GF-D8 (cell line): ENCODE data around the gene MAPKAPK5.
"Not testable (repeated sequence)": the region's sequence is repeated elsewhere in the genome, so short reads cannot be mapped to it uniquely, and the experiment has no call there.

Source experiments
- DNase-seq: peaks from one replicate; lab custom pipeline; 2025; lab: John Stamatoyannopoulos, UW

MAPKAPK5 gene

GRCh38 chr12:111841750-111842555 lies at the start of gene MAPKAPK5:
MAPKAPK5 (plus strand) TSS chr12:111842228; CDS start chr12:111842734, 506 bp downstream.
- peak; percentile 77 for DNase-seq

- DNase-seq = no peak
Observed at GRCh38 chr12:111792856-111793235, 49.2 kb upstream of the MAPKAPK5 start.

- DNase-seq = no peak
Observed at GRCh38 chr12:111798182-111798581, 43.8 kb upstream of the MAPKAPK5 start.

- DNase-seq = no peak
Observed at GRCh38 chr12:111799758-111800157, 42.3 kb upstream of the MAPKAPK5 start.

- DNase-seq = no peak
Observed at GRCh38 chr12:111803038-111803626, 38.9 kb upstream of the MAPKAPK5 start.

GRCh38 chr12:111803851-111804250 lies 38.2 kb upstream of the MAPKAPK5 start:
- DNase-seq = no peak

GRCh38 chr12:111806304-111806703 lies 35.7 kb upstream of the MAPKAPK5 start:
- DNase-seq = no peak

GRCh38 chr12:111807232-111807631 lies 34.8 kb upstream of the MAPKAPK5 start:
- no peak for DNase-seq

GRCh38 chr12:111812881-111813741 lies 28.9 kb upstream of the MAPKAPK5 start:
- peak; percentile 55 for DNase-seq

- DNase-seq = no peak
Observed at GRCh38 chr12:111816065-111816615, 25.9 kb upstream of the MAPKAPK5 start.

- DNase-seq = not testable (repeated sequence)
Observed at GRCh38 chr12:111816898-111817297, 25.1 kb upstream of the MAPKAPK5 start.

GRCh38 chr12:111818340-111818739 lies 23.7 kb upstream of the MAPKAPK5 start:
- DNase-seq = no peak

GRCh38 chr12:111819191-111820158 lies 22.6 kb upstream of the MAPKAPK5 start:
- no peak for DNase-seq

- DNase-seq = not testable (repeated sequence)
Observed at GRCh38 chr12:111820828-111821227, 21.2 kb upstream of the MAPKAPK5 start.

GRCh38 chr12:111822886-111823285 lies 19.1 kb upstream of the MAPKAPK5 start:
- peak; percentile 9 for DNase-seq

GRCh38 chr12:111823891-111824290 lies 18.1 kb upstream of the MAPKAPK5 start:
- DNase-seq = no peak

- DNase-seq = not testable (repeated sequence)
Observed at GRCh38 chr12:111824312-111824711, 17.7 kb upstream of the MAPKAPK5 start.

- DNase-seq = no peak
Observed at GRCh38 chr12:111825509-111825908, 16.5 kb upstream of the MAPKAPK5 start.

GRCh38 chr12:111826316-111826715 lies 15.7 kb upstream of the MAPKAPK5 start:
- DNase-seq = no peak

- no peak for DNase-seq
Observed at GRCh38 chr12:111826992-111827391, 15.0 kb upstream of the MAPKAPK5 start.

GRCh38 chr12:111827907-111828306 lies 14.1 kb upstream of the MAPKAPK5 start:
- DNase-seq = no peak
